HFFc6 (cell line): Measurements from ENCODE around the gene TUBB1. TPM values are rescaled to one million over a fixed set of nuclear protein-coding genes. Genes with fewer than 3 reads are reported as not detected.

Experiments used
- DNase-seq: peaks from one replicate; pipeline ENCODE4 v3.0.0-alpha.2; 2018
- H3K27ac Mint-ChIP-seq: 2 replicates; pipeline ENCODE4 v1.8.0; 2020; ENCODE audit warnings: mild to moderate bottlenecking, mixed read lengths
- H3K27me3 Mint-ChIP-seq: 2 replicates; pipeline ENCODE4 v1.8.0; 2021; ENCODE audit warnings: mild to moderate bottlenecking, moderate library complexity, mixed read lengths; ENCODE audit not compliant: insufficient read depth
- H3K36me3 Mint-ChIP-seq: 2 replicates; pipeline ENCODE4 v1.8.0; 2021; ENCODE audit warnings: low read depth, mixed read lengths
- H3K4me1 Mint-ChIP-seq: 2 replicates; pipeline ENCODE4 v1.8.0; 2020; ENCODE audit warnings: low read depth, mixed read lengths
- H3K4me3 Mint-ChIP-seq: 2 replicates; pipeline ENCODE4 v1.8.0; 2020; ENCODE audit warnings: mild to moderate bottlenecking, moderate library complexity, mixed read lengths
- H3K9me3 Mint-ChIP-seq: 2 replicates; pipeline ENCODE4 v1.8.0; 2020; ENCODE audit warnings: mild to moderate bottlenecking, mixed read lengths
- total RNA-seq, 6 experiments: library from RNA; stranded (reverse); fragmentation: NEBNext Ultra II Directional; extraction: Animal tissue kit (Norgen Biotek cat#: 25700); gene quantifications; 2 replicates in 1 of 6; 3 replicates in 5 of 6; pipeline ENCODE4 v1.2.3, GENCODE V29; 2021
- TF ChIP-seq, protein P1 (sequence below): fragments of 200-600 bp; sonication (generic); IDR thresholded peaks from 2 replicates; pipeline ENCODE4 v1.5.0; 2021; ENCODE audit warnings: antibody characterized with exemption, mild to moderate bottlenecking

The TUBB1 gene
- total RNA-seq, 6 experiments from 2014 or later: not detected

DNA sequence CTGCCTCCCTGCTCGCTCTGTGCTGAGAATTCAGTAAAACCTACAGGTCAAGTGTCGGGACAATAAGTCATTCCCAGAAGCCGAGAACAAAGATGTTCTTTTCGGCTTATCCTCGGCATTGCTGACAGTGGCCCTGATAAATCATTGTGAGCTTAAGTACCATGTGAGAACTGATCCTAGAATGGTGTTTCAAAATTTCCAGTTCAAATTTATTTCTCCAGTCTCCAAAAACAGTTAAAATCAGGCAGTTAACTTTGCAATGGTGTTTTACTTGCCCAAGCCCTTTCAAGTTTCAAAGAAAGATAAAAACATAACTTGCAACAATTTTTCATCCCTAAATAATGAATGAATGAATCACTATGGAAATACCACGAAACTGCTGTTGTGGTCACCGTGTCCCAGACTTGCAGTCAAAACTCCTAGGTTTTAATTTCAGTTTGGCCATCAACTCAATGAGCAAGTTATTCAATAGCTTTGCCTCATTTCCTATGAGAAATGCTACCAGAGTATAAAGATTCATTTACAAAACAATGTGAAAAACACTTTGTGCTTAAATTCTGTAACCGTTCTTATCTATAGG, 8.6 kb downstream of the TUBB1 start:
- TF ChIP-seq, protein P1, sequence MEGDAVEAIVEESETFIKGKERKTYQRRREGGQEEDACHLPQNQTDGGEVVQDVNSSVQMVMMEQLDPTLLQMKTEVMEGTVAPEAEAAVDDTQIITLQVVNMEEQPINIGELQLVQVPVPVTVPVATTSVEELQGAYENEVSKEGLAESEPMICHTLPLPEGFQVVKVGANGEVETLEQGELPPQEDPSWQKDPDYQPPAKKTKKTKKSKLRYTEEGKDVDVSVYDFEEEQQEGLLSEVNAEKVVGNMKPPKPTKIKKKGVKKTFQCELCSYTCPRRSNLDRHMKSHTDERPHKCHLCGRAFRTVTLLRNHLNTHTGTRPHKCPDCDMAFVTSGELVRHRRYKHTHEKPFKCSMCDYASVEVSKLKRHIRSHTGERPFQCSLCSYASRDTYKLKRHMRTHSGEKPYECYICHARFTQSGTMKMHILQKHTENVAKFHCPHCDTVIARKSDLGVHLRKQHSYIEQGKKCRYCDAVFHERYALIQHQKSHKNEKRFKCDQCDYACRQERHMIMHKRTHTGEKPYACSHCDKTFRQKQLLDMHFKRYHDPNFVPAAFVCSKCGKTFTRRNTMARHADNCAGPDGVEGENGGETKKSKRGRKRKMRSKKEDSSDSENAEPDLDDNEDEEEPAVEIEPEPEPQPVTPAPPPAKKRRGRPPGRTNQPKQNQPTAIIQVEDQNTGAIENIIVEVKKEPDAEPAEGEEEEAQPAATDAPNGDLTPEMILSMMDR: no peak
- Mint-ChIP-seq H3K27me3 (peaks cover 2% of the 10 kb centered on the region), H3K27ac (peak overlapping the region; percentile 74), H3K9me3 (no peaks in the 10 kb centered on the region), H3K36me3 (peaks cover 61% of the 10 kb centered on the region), H3K4me1 (peaks cover 57% of the 10 kb centered on the region), H3K4me3 (peak overlapping the region; percentile 94)
- peak; percentile 46 for DNase-seq

- Mint-ChIP-seq H3K36me3 (peaks cover 56% of the 10 kb centered on the region), H3K27me3 (peaks cover 2% of the 10 kb centered on the region), H3K4me3 (peak overlapping the region; percentile 94), H3K9me3 (no peaks in the 10 kb centered on the region), H3K27ac (peak overlapping the region; percentile 74), H3K4me1 (peaks cover 62% of the 10 kb centered on the region)
- TF ChIP-seq, protein P1: no peak
- no peak for DNase-seq
Observed at GRCh38 chr20:59028812-59029211, 9.6 kb downstream of the TUBB1 start.

DNA sequence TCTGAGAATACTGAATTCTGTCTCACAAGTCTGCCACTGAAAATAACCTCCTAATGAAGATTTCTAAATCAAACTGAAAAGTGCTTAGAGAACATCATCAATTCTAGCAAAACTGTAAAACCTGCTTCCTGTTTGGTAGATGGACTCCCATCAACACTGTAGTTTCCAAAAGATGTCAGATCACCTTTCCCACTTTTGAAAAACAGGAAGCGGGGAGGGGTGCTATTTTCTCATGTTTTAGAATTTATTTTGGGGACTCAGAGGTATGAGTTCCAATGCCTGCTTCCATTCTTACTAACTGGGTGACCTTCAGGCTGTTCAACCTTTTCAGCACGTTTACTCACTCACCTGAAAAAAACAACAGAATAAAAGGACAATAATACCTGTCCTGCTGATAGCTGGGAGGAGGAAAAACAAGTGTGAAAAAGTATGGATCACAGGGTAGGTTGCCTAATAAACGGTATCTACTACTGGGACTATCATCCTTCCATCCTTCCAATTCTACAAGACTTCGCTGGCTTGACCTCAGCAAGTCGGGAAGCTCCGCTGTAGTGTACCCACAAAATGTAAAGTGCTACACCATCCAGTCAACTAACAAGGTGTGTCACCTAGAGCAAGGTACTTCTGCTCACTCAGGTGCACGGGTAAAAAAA, 11.8 kb downstream of the TUBB1 start:
- peak overlapping the region; percentile 92 for H3K27ac Mint-ChIP-seq
- peaks cover 67% of the 10 kb centered on the region for H3K36me3 Mint-ChIP-seq
- H3K4me1 Mint-ChIP-seq: peaks cover 65% of the 10 kb centered on the region
- DNase-seq: no peak
- TF ChIP-seq, protein P1: no peak
- peaks cover 2% of the 10 kb centered on the region for H3K27me3 Mint-ChIP-seq
- H3K4me3 Mint-ChIP-seq: peak overlapping the region; percentile 94
- H3K9me3 Mint-ChIP-seq: no peaks in the 10 kb centered on the region

- DNase-seq: no peak
- Mint-ChIP-seq H3K27me3 (peaks cover 2% of the 10 kb centered on the region), H3K4me1 (peaks cover 62% of the 10 kb centered on the region), H3K9me3 (no peaks in the 10 kb centered on the region), H3K36me3 (peaks cover 67% of the 10 kb centered on the region), H3K27ac (peak overlapping the region; percentile 92), H3K4me3 (peak overlapping the region; percentile 94)
- TF ChIP-seq, protein P1: no peak
Observed at GRCh38 chr20:59031564-59032022, 12.4 kb downstream of the TUBB1 start.

- H3K36me3 Mint-ChIP-seq: peaks cover 67% of the 10 kb centered on the region
- peaks cover 56% of the 10 kb centered on the region for H3K4me1 Mint-ChIP-seq
- TF ChIP-seq, protein P1: no peak
- peak; percentile 90 for DNase-seq
- peak within 1 kb of the TSS; percentile 93 for H3K27ac Mint-ChIP-seq
- H3K9me3 Mint-ChIP-seq: no peaks in the 10 kb centered on the region
- peak within 1 kb of the TSS; percentile 94 for H3K4me3 Mint-ChIP-seq
- H3K27me3 Mint-ChIP-seq: peaks cover 2% of the 10 kb centered on the region
Observed at GRCh38 chr20:59032023-59032712, 12.9 kb downstream of the TUBB1 start, which contains the start of gene ATP5F1E. Gene ATP5F1E (minus strand): TSS chr20:59032335. CDS start chr20:59032251, 84 bp downstream.
